ENCODE measurements around the gene CNOT10.

GRCh38 chr3:32703491-32703972 is 18.5 kb downstream of the CNOT10 start:
- no peak for TF ChIP-seq FOXK2 (IDR thresholded peaks at IDR 0.05)
- TF ChIP-seq FOXM1 (IDR thresholded peaks at IDR 0.05; ENCODE audit: borderline replicate concordance), result no peak
- no peak for TF ChIP-seq ZNF384 (IDR thresholded peaks at IDR 0.05)
- TF ChIP-seq ARNT (IDR thresholded peaks at IDR 0.05), result no peak
- no peak for TF ChIP-seq SP1 (IDR thresholded peaks at IDR 0.05)
- no peak for TF ChIP-seq BHLHE40 (IDR thresholded peaks at IDR 0.05; ENCODE audit: borderline replicate concordance)
- TF ChIP-seq SUZ12 (IDR thresholded peaks at IDR 0.05), result no peak
- TF ChIP-seq HDGF (IDR thresholded peaks at IDR 0.05; ENCODE audit: borderline replicate concordance), result no peak
- TF ChIP-seq ELF4 (IDR thresholded peaks at IDR 0.05), result no peak
